ENCODE data around the gene RNF150. TPM values are rescaled to one million over a fixed set of nuclear protein-coding genes. Genes with fewer than 3 reads are reported as not detected.

RNF150 gene
- total RNA-seq, 1 experiment from 2014 or later, result 1.3 TPM

GRCh38 chr4:141038428-141038827 is 94.8 kb downstream of the RNF150 start:
- intact Hi-C loops (cut with micrococcal nuclease; ENCODE audit: unreplicated experiment), result no loop called here
- Histone ChIP-seq H3K9me3 (ENCODE audit: control insufficient read depth, insufficient read depth, low read depth, low read length) (no peaks in the 10 kb centered on the region), H3K4me3 (ENCODE audit: low read depth in 2 of 2, low read length in 2 of 2) (no peak overlapping the region), H3K4me1 (ENCODE audit: control insufficient read depth, insufficient read depth, low read length) (no peaks in the 10 kb centered on the region), H3K36me3 (ENCODE audit: control insufficient read depth, insufficient read depth, low read length) (no peaks in the 10 kb centered on the region), H3K27me3 (ENCODE audit: control insufficient read depth, insufficient read depth, low read length) (no peaks in the 10 kb centered on the region), H3K27ac (ENCODE audit: low read length) (no peak overlapping the region)
- CTCF ChIA-PET, result no interaction called here
- no TSS peak for BruUV-seq (replicated peaks)
- DNase-seq (ENCODE audit: low read depth, low spot score) (no peak), ATAC-seq (no peak)
- POLR2A ChIA-PET, result no interaction called here
- in situ Hi-C loops (cut with HindIII; ENCODE audit: low pct_unique_long_range_greater_than_20kb, low sequenced_read_pairs), result no loop called here
- TF ChIP-seq POLR2AphosphoS5 (IDR thresholded peaks at IDR 0.05; ENCODE audit: low read depth, low read length) (no peak), SIN3A (IDR thresholded peaks at IDR 0.05; ENCODE audit: borderline replicate concordance, insufficient read depth, low read depth, low read length) (no peak), CTCF (IDR thresholded peaks at IDR 0.05) (no peak), REST (IDR thresholded peaks at IDR 0.05; ENCODE audit: insufficient read depth in 1 of 2, low read depth in 2 of 2, low read length in 1 of 2) (no peak), TCF7L2 (IDR thresholded peaks at IDR 0.05; ENCODE audit: low read depth, low read length) (no peak)

- Histone ChIP-seq H3K4me3 (ENCODE audit: low read depth in 2 of 2, low read length in 2 of 2) (no peak overlapping the region), H3K27ac (ENCODE audit: low read length) (no peak overlapping the region), H3K36me3 (ENCODE audit: control insufficient read depth, insufficient read depth, low read length) (no peaks in the 10 kb centered on the region), H3K4me1 (ENCODE audit: control insufficient read depth, insufficient read depth, low read length) (no peaks in the 10 kb centered on the region), H3K27me3 (ENCODE audit: control insufficient read depth, insufficient read depth, low read length) (no peaks in the 10 kb centered on the region), H3K9me3 (ENCODE audit: control insufficient read depth, insufficient read depth, low read depth, low read length) (no peaks in the 10 kb centered on the region)
- TF ChIP-seq REST (IDR thresholded peaks at IDR 0.05; ENCODE audit: insufficient read depth in 1 of 2, low read depth in 2 of 2, low read length in 1 of 2) (no peak), TCF7L2 (IDR thresholded peaks at IDR 0.05; ENCODE audit: low read depth, low read length) (no peak), CTCF (IDR thresholded peaks at IDR 0.05) (no peak), POLR2AphosphoS5 (IDR thresholded peaks at IDR 0.05; ENCODE audit: low read depth, low read length) (no peak), SIN3A (IDR thresholded peaks at IDR 0.05; ENCODE audit: borderline replicate concordance, insufficient read depth, low read depth, low read length) (no peak)
- ChIA-PET CTCF (no interaction called here), POLR2A (no interaction called here)
- ATAC-seq, result no peak
- intact Hi-C loops (cut with micrococcal nuclease; ENCODE audit: unreplicated experiment) (no loop called here), in situ Hi-C loops (cut with HindIII; ENCODE audit: low pct_unique_long_range_greater_than_20kb, low sequenced_read_pairs) (no loop called here)
- DNase-seq (ENCODE audit: low read depth, low spot score), result no peak
- no TSS peak for BruUV-seq (replicated peaks)
Measured at GRCh38 chr4:141037446-141037845, 95.8 kb downstream of the RNF150 start.
